ENCODE data around the gene TNFRSF1A.

GRCh38 chr12:6338955-6339354 lies 2.9 kb downstream of the TNFRSF1A start:
- TF ChIP-seq POLR2A (IDR thresholded peaks at IDR 0.05; ENCODE audit: low read depth, low read length) (no peak), POLR2AphosphoS5 (IDR thresholded peaks at IDR 0.05; ENCODE audit: low read depth, low read length) (no peak), TAF1 (IDR thresholded peaks at IDR 0.05; ENCODE audit: low read depth, low read length) (no peak), POU2F2 (IDR thresholded peaks at IDR 0.05; ENCODE audit: low read depth, low read length) (no peak), SPI1 (IDR thresholded peaks at IDR 0.05; ENCODE audit: low read depth, low read length) (no peak)

All from GM12891 (cell line).